ENCODE measurements around the gene TEX2.

DNA sequence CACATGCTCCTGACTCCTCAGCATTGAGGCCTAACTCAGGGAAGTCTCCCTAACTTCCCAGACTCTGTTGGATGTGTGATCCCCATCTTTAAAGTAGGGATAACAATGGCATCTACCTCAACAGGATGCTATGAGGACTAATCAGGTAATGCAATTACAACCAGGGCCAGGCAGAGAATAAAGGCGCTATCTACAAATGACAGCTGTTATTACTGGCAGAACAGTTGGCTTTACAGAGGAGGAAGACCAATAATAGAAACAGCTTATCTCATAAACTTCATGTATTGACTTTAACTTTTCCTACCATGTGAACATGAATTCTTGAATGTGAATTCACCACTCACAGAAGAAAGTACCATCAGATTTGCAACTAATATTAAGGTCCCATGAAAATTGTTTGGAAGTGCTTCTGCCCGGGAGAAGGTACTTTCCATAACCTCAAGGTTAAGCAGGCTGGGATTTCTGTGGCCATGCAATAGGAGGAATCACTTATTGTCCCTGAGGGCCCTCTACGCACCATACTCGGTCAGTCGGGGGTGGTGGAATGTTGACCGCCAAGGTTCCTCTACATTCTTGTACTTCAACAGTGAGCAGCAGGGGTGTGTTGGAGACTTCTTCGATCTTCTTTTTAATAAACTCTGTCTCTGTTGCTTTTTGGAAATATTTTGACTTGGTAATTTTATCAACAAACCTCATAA, 110.5 kb downstream of the TEX2 start:
- TF ChIP-seq, protein P1, sequence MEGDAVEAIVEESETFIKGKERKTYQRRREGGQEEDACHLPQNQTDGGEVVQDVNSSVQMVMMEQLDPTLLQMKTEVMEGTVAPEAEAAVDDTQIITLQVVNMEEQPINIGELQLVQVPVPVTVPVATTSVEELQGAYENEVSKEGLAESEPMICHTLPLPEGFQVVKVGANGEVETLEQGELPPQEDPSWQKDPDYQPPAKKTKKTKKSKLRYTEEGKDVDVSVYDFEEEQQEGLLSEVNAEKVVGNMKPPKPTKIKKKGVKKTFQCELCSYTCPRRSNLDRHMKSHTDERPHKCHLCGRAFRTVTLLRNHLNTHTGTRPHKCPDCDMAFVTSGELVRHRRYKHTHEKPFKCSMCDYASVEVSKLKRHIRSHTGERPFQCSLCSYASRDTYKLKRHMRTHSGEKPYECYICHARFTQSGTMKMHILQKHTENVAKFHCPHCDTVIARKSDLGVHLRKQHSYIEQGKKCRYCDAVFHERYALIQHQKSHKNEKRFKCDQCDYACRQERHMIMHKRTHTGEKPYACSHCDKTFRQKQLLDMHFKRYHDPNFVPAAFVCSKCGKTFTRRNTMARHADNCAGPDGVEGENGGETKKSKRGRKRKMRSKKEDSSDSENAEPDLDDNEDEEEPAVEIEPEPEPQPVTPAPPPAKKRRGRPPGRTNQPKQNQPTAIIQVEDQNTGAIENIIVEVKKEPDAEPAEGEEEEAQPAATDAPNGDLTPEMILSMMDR (IDR thresholded peaks at IDR 0.05), result no peak
- TF ChIP-seq POLR2A (IDR thresholded peaks at IDR 0.05) (no peak), POLR2AphosphoS5 (IDR thresholded peaks at IDR 0.05) (no peak)

Measured in transverse colon (tissue), 4 donors.